ENCODE measurements around the gene TMEM74B. TPM values are rescaled to one million over a fixed set of nuclear protein-coding genes. Genes with fewer than 3 reads are reported as not detected.

TMEM74B gene
- total and polyA plus RNA-seq, 2 of the 8 experiments (the other 6 are each of a cell fraction or from before 2014, with no cell fraction given): 4.0 to 6.4 TPM

GRCh38 chr20:1215386-1216170 lies 30.8 kb upstream of the TMEM74B start:
- Histone ChIP-seq H2BK5ac (ENCODE audit: low read depth, low read length) (no peak overlapping the region), H3K4me2 (ENCODE audit: insufficient read depth in 1 of 2, low read depth in 2 of 2, low read length in 2 of 2) (no peak overlapping the region; a peak in 1 of 4 replicates), H3K56ac (replicated peaks; ENCODE audit: insufficient read length, low read depth, low read length) (no peak overlapping the region), H3K9ac (replicated peaks in 1 of 4; ENCODE audit: extremely low read depth in 1 of 4, low read depth in 3 of 4, low read length in 3 of 4) (no peak overlapping the region; a peak in 1 of 7 replicates), H3K27ac (ENCODE audit: low read depth, low read length) (no peak overlapping the region), H4K91ac (replicated peaks; ENCODE audit: insufficient read length, low read length) (no peak overlapping the region), H4K20me1 (replicated peaks in 1 of 2; ENCODE audit: control insufficient read depth in 1 of 2, insufficient read depth in 2 of 2, low read length in 2 of 2) (no peaks in the 10 kb centered on the region), H3K79me1 (ENCODE audit: low read depth, low read length) (no peaks in the 10 kb centered on the region), H2BK15ac (ENCODE audit: low read length) (no peak overlapping the region), H2BK12ac (ENCODE audit: low read depth, low read length) (no peak overlapping the region), H3K36me3 (ENCODE audit: control insufficient read depth in 2 of 4, insufficient read depth in 4 of 4, low read length in 3 of 4) (no peaks in the 10 kb centered on the region), H3K79me2 (ENCODE audit: control insufficient read depth in 1 of 2, insufficient read depth in 2 of 2, low read length in 2 of 2) (no peaks in the 10 kb centered on the region), H3K9me3 (ENCODE audit: insufficient read depth in 2 of 2, low read depth in 1 of 2, low read length in 1 of 2) (no peaks in the 10 kb centered on the region), H3K23ac (ENCODE audit: insufficient read length) (no peak overlapping the region), H3K18ac (ENCODE audit: extremely low read depth, low read length) (no peak overlapping the region), H2AFZ (ENCODE audit: low read length) (0 out of 2 replicates have a peak overlapping the region, but pooled peaks have one; percentile 40), H2BK20ac (ENCODE audit: low read length) (no peak overlapping the region), H2AK5ac (ENCODE audit: low read depth, low read length) (no peak overlapping the region), H3K23me2 (ENCODE audit: low read depth, low read length) (no peaks in the 10 kb centered on the region), H3K4me3 (ENCODE audit: extremely low read depth in 1 of 4, insufficient read depth in 2 of 4, low read depth in 3 of 4, low read length in 4 of 4) (no peak overlapping the region), H3K27me3 (replicated peaks in 1 of 4; ENCODE audit: control insufficient read depth in 3 of 4, extremely low read depth in 1 of 4, insufficient read depth in 3 of 4, low read length in 3 of 4) (0 out of 7 replicates have a peak, but pooled peaks cover 0 to 3% (median 0%) of the 10 kb centered on the region in 4 experiments), H4K8ac (ENCODE audit: extremely low read depth, insufficient read depth, low read length) (no peak overlapping the region), H2BK120ac (replicated peaks; ENCODE audit: low read depth, low read length) (no peak overlapping the region), H3K14ac (ENCODE audit: insufficient read length) (no peak overlapping the region), H4K5ac (ENCODE audit: insufficient read length, low read depth, low read length) (no peak overlapping the region), H3K4me1 (replicated peaks in 1 of 4; ENCODE audit: control insufficient read depth in 3 of 4, insufficient read depth in 4 of 4, low read length in 3 of 4) (peaks cover 0 to 10% (median 0%) of the 10 kb centered on the region in 4 experiments; a peak in 3 of 7 replicates), H3K4ac (replicated peaks; ENCODE audit: insufficient read length, low read depth, low read length) (no peak overlapping the region)
- DNase-seq (ENCODE audit: low read depth in 1 of 2, low spot score in 2 of 2): no peak
- POLR2A ChIA-PET (ENCODE audit: partially characterized antibody): no interaction called here
- TF ChIP-seq CREB1 (IDR thresholded peaks at IDR 0.05): no peak
- CTCF ChIA-PET (ENCODE audit: partially characterized antibody): interaction anchor here (0.7 kb wide), 1 partner anchor 520 kb away, joined by 3 read pairs; no protein-coding TSS in a partner anchor
- no peak for FAIRE-seq
- 81% methylated on average over 11 of the region's 11 CpGs; no CpG with 5 or more reads in 1 of the 2 experiments for WGBS, 2 experiments (ENCODE audit: extremely low coverage in 1 of 2, insufficient coverage in 1 of 2, insufficient read length in 1 of 2, insufficient replicate concordance in 2 of 2, low coverage in 1 of 2, low lambda C conversion rate in 2 of 2, missing lambda C conversion rate in 1 of 2)
